Activated T-helper 1 cell treated with anti-CD3 and anti-CD28 coated beads, Interleukin-2, amount 50 U/mL, for 16 hours (primary cell): ENCODE results near the gene ZNF714.
"Not testable (repeated sequence)": the region's sequence is repeated elsewhere in the genome, so short reads cannot be mapped to it uniquely, and the experiment has no call there.

Experiments used
- DNase-seq, 2 donors: peaks; one replicate each; pipeline ENCODE4 v3.0.0-alpha.2; 2020; ENCODE audit warnings: low read depth in 1 of 2, low spot score in 1 of 2

The ZNF714 gene

GRCh38 chr19:21130097-21130775 is 48.2 kb downstream of the ZNF714 start:
- DNase-seq: no peak

- DNase-seq: no peak
Observed at GRCh38 chr19:21133633-21134032, 51.6 kb downstream of the ZNF714 start.

DNA sequence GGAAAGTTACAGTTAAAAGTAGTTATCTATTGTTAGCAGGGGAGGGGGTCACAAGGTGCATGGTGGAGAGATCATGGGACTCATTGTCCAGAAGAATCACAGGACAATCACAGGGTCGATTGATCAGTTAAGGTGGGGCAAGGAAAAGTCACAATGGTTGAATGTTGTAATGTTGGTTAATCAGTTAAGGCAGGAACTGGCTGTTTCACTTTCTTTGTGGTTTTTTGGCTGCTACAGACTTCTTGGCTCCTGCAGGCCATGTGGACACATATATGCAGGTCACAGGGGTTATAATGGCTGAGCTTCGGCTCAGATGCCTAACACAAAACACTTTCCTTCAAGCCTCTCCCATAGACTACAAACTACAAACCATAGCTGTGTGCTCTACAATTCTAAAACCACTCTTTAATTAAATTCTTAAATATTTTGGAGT is 52.9 kb downstream of the ZNF714 start:
- DNase-seq: no peak

DNA sequence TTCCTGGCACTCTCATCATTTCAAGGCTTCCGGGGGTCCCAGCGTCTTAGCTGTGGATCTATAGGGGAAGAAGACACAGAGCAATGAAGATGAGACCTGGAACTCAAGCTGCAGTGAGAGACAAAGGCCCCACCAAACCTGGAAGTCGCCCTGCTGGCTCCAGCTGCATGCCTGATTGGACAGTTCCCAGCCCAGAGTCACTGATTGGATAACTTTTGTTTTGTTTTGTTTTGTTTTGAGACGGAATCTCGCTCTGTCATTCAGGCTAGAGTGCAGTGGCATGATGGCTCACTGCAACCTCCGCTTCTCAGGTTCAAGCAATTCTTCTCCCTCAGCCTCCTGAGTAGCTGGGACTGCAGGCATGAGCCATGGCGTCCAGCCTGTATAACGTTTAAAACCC is 53.4 kb downstream of the ZNF714 start:
- no peak for DNase-seq

GRCh38 chr19:21138130-21138529 is 56.1 kb downstream of the ZNF714 start:
- no peak for DNase-seq

GRCh38 chr19:21141006-21141405 is 59.0 kb downstream of the ZNF714 start:
- DNase-seq: not testable (repeated sequence)

DNA sequence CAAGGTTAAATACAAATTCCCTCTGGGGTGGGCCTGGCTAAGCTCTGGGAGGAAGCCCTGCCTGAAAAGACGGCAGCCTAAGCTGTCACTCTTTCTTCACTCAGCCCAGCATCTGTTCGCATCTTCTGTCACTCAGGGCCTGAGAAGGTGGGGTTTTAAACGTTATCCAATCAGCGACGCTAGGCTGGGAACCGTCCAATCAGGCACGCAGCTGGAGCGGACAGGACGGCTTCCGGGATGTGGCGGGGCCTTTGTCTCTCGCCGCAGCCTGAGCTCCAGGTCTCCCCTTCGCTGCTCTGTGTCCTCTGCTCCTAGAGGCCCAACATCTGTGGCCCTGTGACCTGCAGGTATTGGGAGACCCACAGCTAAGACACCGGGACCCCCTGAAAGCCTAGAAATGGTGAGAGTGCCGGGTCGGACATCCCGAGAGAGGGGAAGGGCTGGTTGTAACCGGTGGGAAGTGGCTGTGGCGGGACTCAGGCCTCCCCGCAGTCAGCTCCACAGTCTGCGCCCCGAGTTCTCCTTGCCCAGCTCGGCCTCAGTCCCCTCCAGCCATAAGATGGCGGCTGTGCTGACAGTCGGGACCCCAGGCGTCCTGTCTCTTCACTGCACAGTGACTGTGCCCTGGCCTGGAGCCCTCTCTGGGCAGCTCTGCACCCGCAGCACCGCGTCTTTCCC is 59.9 kb downstream of the ZNF714 start, which contains the start of gene ZNF431:
Gene ZNF431 (plus strand): TSS at position 254 of the 678 bp plus-strand sequence. CDS start 144 bp downstream, at position 398.
- peak; percentile 74 to 77 for DNase-seq

GRCh38 chr19:21143428-21143827 is 61.4 kb downstream of the ZNF714 start:
- no peak for DNase-seq

- DNase-seq: no peak
Observed at GRCh38 chr19:21143854-21144253, 61.9 kb downstream of the ZNF714 start.

DNA sequence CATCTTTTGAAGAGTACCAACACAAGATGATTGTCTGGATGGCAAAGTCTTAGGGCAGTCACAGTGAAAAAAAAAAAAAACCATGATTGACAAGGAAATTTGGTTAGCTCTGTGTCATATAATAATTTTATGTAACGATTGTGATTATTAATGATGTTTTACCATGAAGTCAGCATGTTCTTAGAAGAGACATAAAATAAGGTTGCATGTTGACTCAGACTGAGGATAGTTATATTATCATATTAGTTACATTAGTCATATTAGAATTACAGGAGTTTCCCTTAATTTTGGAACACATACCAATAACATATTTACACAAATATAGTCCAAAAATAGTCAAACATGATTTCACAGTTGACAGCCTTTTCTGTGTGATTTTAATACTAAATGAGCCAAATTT is 65.5 kb downstream of the ZNF714 start:
- DNase-seq: no peak

GRCh38 chr19:21148681-21149080 is 66.7 kb downstream of the ZNF714 start:
- no peak for DNase-seq

DNA sequence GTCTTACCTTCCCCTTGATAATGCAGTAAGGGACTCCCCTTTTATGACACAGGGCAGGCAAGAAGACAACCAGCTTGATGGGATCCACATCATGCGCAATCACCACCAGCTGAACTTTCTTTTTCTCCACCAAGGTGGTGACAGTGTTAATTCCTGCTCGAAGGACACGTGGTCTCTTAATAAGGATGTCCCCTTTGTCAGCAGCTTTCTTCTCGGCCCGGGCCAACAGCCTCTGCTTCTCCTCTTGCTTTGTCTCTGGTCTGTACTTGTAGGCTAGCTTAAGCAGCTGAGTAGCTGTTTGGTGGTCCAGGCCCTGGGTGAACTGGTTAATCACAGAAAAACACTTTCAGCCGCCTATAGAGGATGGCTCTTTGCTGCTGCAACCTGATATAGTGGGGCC is 67.9 kb downstream of the ZNF714 start:
- DNase-seq: no peak

GRCh38 chr19:21151460-21151859 is 69.5 kb downstream of the ZNF714 start:
- no peak for DNase-seq

DNA sequence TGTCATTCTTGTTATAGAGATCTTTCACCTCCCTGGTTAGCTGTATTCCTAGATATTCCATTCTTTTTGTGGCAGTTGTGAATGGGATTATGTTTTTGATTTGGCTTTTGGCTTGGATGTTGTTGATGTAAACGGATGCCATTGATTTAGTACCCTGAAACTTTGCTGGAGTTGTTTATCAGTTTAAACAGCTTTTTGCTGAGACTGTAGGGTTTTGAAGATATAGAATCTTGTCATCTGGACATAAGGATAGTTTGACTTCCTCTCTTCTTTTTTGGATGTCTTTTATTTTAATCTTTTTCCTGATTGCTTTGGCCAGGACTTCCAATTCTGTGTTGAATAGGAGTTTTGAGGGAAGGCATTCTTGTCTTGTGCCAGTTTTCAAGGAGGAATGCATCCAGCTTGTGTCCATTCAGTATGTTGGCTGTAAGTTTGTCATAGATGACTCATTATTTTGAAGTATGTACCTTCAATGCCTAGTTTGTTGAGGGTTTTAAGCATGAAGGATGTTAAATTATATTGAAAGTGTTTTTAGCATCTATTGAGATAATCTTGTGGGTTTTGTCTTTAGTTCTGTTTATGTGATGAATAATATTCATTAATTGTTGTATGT is 76.6 kb downstream of the ZNF714 start:
- no peak for DNase-seq

- no peak for DNase-seq
Observed at GRCh38 chr19:21164541-21164940, 82.5 kb downstream of the ZNF714 start.

- no peak for DNase-seq
Observed at GRCh38 chr19:21166436-21166835, 84.4 kb downstream of the ZNF714 start.
